NCI-H1694 (cell line): ENCODE results near the gene GRB7.
"Not testable (repeated sequence)": the region's sequence is repeated elsewhere in the genome, so short reads cannot be mapped to it uniquely, and the experiment has no call there.

ENCODE experiments used
- DNase-seq: peaks from one replicate; lab custom pipeline; 2025; lab: John Stamatoyannopoulos, UW

GRB7 gene

DNA sequence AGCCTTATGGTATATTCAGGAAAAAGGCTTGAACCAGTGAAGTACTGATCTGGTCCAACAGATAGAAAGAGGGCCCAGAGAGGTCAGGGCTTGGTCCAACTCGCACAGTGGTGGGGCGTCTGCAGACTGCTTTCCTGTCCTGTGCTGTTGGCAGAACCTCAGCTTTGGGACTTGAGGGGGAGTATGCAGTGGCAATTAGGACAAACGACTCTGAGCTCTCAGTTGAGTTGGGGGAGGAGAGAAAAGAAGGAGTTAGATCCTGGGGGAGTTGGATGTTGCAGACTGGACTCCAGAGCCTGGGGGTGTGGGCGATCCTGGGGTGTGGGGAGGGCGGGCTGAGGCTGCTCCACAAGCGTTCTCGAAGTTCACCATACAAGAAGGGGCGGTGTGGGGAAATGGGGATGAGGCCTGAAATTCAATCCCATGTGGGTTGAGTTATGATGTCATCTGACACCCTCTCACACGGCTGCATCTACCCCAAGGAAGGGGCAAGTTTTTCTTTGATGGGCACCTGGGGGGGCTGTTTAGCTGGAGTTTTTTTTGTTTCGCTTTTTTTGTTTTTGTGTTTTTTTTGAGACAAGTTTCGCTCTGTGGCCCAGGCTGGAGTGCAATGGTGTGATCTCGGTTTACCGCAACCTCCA lies 14.6 kb downstream of the GRB7 start:
- no peak for DNase-seq

GRCh38 chr17:39753514-39754160 lies 15.9 kb downstream of the GRB7 start:
- DNase-seq = no peak

- peak; percentile 64 for DNase-seq
Observed at GRCh38 chr17:39754161-39754957, 16.6 kb downstream of the GRB7 start.

DNA sequence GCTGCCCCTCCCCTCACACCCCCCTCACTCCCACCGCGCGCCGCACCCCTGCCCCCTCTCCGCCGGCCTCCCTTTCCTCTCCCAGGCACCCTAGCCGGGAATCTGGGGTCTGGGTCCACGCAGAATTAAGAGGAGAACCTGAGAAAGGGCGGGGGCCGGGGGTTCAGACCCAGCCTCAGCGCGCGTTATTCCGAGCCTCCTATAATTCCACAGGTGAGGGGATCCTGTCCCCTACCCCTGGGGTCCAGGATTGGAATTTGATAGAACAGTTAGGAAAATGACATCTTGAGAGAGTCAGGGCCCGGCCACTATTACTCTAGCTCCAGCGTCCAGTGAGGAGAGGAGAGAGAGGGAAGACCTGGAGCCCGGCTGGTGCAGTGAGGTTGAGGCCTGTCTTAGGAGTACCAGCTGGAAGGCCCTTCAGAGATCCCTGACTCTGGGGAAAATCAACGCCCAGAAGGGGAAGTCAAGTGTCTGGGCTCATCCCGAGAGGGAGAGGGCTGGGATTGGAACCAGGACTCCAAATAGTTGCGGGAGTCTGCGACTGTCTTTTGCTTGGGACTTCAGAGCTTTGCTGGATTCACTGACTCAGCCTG lies 17.3 kb downstream of the GRB7 start:
- DNase-seq = no peak

DNA sequence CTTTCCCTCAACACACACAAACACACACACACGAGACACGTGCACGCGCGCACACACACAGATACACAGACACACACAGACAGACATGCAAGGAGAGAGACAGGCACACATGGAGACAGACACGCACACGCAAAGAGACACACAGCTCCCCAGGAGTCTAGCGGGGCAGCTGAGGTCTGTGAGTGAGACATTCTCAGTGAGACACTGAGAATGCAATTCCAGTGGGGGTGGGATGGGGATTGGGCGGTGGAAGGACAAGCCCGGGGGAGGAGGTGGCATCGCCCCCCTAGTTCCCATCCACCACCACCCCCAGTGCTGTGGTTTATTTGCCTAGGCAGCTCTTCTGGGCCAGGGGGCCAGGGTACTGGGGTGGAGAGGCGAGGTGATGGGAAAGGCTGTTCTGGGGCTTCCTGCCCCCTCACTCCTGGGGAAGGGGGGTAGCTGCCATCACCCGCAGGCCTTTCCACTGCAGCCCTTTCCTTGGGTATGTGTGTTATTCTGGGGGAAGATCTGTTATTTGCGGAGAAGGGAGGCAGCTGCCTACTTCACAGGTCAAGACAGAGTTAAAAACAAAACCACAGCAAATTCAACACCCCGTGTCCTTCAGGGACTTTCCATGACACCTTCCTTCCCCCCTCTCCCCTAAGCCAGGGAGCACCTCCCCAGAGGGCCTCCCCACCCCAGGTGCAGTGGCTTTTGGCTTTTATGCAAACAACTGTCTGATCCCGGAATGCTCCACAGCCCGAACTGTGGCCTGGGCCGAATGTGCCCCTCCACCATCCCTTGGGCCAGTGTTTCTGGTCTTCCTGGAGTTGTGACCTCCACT lies 18.0 kb downstream of the GRB7 start:
- DNase-seq = no peak

DNA sequence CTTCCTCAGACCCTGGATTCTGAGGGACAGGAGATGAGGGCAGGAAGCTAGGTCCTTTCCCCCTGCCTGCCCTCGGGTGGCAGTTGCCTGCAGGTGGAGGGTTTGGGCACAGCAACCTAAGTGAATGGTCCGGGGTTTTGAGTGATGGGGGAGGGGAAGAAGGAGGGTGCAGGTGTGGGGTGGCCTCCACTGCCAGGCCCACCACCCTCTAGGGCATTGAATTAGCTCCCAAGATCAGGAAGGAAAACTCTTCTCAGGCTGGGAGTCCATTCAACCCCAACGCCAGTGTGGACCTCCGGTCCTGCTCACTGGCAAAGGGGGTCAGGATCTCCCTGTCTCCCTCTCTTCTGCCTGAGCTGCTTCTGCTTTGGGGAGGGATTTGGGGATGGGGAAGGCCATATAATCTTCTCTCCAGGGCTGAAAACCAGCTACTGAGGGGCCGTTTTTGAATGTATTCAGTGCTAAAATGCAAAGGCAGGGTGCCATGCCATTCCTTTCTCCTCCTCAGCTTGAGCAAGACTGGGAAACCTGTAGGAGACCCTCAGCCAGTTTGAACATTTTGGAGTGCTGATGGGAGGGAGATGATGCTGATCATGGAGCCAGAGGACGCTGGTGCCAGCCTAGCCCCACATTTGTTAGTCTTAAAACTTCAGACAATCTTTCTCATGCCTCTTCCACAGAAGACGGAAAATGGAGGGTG lies 18.8 kb downstream of the GRB7 start:
- DNase-seq = no peak

DNA sequence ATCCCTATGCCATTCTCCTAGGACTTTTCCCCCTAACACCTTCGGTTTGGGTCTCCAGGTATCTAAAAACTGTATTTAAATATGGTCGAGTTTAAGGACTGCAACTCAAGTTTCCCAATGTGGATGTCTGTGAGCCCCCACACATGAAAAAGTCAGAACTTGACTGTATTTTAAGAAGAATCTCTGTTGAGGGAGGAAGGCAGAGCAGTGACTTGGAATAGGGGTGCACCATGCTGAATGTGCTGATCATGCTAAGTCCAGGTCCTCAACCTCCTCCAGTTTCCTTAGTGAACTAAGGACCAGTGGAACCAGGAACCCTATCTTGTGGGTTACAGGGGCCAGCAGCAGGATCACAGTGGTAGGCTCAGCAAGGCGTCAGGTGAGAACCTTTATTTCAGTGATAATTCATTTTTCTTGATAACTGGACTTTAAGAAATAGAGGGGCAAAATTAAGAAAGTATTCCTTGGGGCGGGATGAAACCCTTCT lies 19.5 kb downstream of the GRB7 start:
- DNase-seq = no peak

GRCh38 chr17:39757931-39758873 lies 20.5 kb downstream of the GRB7 start:
- no peak for DNase-seq

DNA sequence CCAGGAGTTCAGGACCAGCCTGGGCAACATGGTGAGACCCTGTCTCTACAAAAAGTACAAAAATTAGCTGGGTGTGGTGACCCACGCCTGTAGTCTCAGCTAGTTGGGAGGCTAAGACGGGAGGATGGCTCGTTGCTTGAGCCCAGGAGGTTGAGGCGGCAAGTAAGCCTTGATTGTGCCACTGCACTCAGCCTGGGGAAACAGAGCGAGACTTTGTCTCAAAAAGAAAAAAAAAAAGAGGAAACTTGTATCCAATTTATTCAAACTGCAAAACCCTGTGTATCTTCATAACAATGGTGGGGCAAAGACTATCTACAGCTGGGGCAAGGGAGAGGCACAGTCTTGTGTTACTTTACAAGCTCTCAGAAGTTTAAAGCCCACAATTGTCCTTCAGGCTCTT lies 21.5 kb downstream of the GRB7 start:
- no peak for DNase-seq

GRCh38 chr17:39761861-39762496 lies 24.2 kb downstream of the GRB7 start:
- DNase-seq = no peak

- DNase-seq = no peak
Observed at GRCh38 chr17:39763051-39763820, 25.5 kb downstream of the GRB7 start.

DNA sequence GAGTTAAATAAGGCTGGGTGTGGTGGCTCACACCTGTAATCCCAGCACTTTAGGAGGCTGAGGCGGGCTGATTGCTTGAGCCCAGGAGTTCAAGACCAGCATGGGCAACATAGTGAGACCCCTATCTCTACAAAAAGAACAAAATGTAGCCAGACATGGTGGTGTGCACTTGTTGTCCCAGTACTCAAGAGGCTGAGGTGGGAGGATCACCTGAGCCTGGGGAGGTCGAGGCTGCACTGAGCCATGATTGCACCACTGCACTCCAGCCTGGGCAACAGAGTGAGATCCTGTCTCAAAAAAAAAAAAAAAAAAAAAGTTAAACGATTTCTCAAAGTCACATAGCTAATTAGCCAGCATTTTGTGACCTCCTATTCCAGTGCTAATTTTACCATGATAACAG lies 26.4 kb downstream of the GRB7 start:
- DNase-seq = not testable (repeated sequence)

GRCh38 chr17:39765175-39765574 lies 27.4 kb downstream of the GRB7 start:
- DNase-seq = no peak

DNA sequence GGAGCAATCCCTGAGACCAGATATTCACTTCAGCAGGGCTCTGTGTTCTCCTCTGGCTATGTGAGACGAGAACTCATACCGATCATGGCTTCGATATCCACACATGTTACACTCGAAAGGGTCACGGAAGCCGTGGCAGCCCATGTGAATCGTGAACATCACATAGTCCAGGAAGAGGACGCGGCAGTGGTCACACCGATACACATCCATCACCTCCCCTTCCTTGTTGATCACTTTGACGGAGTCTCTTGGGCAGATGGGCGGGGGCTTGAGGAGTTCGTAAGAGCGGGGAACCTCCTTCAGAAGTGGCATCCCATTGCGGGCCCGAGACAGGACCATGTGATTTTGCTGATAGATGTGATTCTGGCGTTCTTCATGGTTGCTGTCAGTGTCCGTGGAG lies 28.0 kb downstream of the GRB7 start:
- no peak for DNase-seq

DNA sequence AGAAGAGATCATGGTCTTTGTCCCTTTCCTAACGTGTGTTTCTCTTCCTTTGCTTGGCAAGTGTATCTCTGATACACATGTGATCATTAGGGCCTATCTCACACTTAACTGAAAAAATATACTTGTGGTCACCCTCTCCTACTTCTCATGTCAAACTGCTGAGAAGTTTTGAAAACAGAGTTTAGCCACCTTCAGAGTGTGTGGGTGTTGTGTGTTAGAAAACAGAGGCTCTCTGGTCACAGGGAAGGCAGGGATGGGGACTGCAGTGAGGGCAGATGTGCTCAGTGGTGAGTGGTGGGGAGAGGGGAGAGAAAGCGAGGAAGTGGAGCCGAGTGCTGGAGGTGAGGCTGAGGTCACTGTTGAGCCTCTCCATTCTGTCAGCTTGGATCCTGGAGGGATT lies 29.4 kb downstream of the GRB7 start:
- no peak for DNase-seq

DNA sequence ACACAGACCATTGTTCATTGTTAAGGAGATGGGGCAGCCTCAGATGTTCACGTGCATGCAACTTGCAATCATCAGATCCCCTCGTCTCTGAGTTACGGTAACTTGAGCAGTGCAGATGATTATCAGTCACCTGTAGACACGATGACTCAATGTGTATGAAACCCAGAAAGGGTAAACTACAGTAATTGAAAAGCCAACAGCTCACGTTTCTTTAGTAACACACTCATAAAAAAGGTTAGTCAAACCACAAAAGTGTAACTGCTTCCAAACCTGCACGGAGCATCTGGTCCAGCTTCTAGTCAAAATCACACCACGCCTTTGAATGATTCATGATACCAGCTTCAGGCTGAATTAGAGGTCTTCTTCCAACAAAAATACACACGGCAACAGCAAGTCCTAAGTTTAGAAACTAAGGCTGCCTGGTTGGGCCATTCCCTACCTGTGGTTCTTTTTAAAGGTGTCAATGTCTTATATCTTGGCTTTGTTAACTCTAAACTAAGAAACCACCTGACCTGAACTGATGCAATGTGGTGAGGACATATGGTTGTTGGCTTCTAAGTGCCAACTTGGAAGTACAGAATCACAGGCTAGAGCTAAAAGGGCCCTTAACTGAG lies 32.3 kb downstream of the GRB7 start:
- DNase-seq = no peak

DNA sequence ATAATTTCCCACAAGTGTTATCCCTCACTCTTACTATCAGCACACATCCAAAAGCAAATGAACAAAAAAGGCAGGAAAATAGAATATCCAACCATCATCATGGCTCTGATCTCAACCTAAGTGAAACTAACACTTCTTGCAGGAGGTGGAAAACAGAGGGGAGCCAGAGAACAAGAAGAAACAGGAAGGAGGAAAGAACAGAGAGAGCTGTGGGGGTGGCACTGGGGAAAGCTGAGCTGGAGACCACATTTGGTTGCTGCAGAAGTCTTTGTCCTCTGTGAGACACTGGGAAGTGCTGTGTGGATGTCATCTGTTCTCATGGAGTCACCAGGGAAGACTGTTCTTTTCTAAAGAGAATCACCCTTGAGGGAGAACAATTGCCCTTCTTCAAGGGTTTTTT lies 34.7 kb downstream of the GRB7 start:
- DNase-seq = no peak
